Measurements from ENCODE around the gene PACSIN1.
A peak's percentile ranks its signal among the peaks of the same experiment; 100 is the strongest.

The PACSIN1 gene

DNA sequence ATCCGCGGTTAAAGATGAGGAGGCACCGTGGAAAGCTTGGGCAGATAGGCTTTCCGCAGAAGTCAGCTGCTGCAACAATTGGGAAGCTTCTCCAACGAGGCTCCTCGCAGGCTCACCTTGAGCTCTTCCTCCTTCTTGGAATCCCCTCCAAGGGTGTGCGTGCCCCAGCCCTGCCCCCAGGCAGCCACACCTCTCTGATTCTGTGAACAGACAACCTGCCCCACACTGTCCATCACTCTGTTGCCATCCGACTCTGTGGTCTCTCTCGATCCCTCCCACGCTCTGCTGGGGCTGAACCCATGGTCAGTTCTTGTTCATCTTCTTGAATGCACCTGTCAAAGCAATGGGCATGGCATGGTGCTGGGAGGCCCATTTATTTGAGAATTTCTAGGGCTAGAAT is 31.5 kb downstream of the PACSIN1 start:
- peaks cover 24% of the 10 kb centered on the region for H3K9me3 ChIP-seq (ENCODE audit: control insufficient read depth, low read length)
- H3K4me1 ChIP-seq (ENCODE audit: control insufficient read depth, insufficient read depth, low read depth, low read length) = no peaks in the 10 kb centered on the region
- H2AFZ ChIP-seq (ENCODE audit: low read depth, low read length) = no peak overlapping the region
- H3K4ac ChIP-seq (ENCODE audit: low read depth in 1 of 2, low read length in 2 of 2) = no peak overlapping the region
- H3K79me1 ChIP-seq (replicated peaks; ENCODE audit: low read length, poor library complexity, severe bottlenecking) = no peaks in the 10 kb centered on the region
- H3K27ac ChIP-seq (ENCODE audit: low read length, poor library complexity, severe bottlenecking) = no peak overlapping the region
- H3K4me2 ChIP-seq (ENCODE audit: low read length, poor library complexity, severe bottlenecking) = no peak overlapping the region
- H3K14ac ChIP-seq (ENCODE audit: low read length in 2 of 2) = no peak overlapping the region
- no peak overlapping the region for H2BK12ac ChIP-seq (ENCODE audit: low read length in 2 of 2)
- H2BK15ac ChIP-seq (ENCODE audit: low read depth, poor library complexity, severe bottlenecking) = no peak overlapping the region
- no peak overlapping the region for H4K91ac ChIP-seq (ENCODE audit: low read length)
- no peak for DNase-seq
- H3K18ac ChIP-seq (ENCODE audit: low read depth in 1 of 2, low read length in 2 of 2) = no peak overlapping the region
- H3K9ac ChIP-seq (ENCODE audit: low read length) = no peak overlapping the region
- no peak overlapping the region for H3K23ac ChIP-seq (ENCODE audit: low read length in 2 of 2)
- H3K36me3 ChIP-seq (ENCODE audit: control insufficient read depth in 1 of 2, insufficient read depth in 2 of 2, low read depth in 1 of 2, low read length in 2 of 2) = no peaks in the 10 kb centered on the region
- H3K4me3 ChIP-seq (ENCODE audit: insufficient read depth in 1 of 2, low read depth in 1 of 2, low read length in 2 of 2) = no peak overlapping the region
- no peak overlapping the region for H2BK120ac ChIP-seq (ENCODE audit: low read depth, low read length)
- 89% methylated on average over 10 of the region's 10 CpGs for WGBS
- H2BK5ac ChIP-seq (ENCODE audit: low read depth, low read length, poor library complexity, severe bottlenecking) = no peak overlapping the region
- H2AK5ac ChIP-seq (ENCODE audit: low read length, severe bottlenecking) = no peak overlapping the region
- no peak overlapping the region for H4K8ac ChIP-seq (ENCODE audit: low read length)
- peaks cover 14 to 33% of the 10 kb centered on the region in 2 experiments for H3K27me3 ChIP-seq (ENCODE audit: control insufficient read depth in 1 of 2, insufficient read depth in 1 of 2, low read length in 2 of 2)

DNA sequence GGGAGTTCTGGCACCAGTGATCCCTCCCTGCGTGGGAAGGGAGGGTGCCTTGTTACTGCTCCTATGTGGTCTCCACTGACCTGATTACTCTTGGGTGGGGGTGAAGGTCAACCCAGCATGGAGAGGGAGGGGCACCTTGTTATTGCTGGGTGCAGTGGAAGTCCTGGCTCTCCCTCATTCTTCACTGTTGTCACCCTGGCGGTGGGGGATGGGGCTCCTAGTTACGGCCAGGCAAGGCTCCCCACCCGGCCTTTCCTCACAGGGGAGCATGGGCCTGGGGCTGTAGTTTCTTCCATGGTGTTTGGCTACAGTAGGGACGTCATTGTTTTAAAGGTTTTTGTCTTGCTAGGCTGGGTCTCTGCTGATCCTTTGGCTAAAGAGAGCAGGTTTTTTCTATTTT is 40.8 kb downstream of the PACSIN1 start:
- no peak overlapping the region for H3K4ac ChIP-seq (ENCODE audit: low read depth in 1 of 2, low read length in 2 of 2)
- H3K27me3 ChIP-seq (ENCODE audit: control insufficient read depth in 1 of 2, insufficient read depth in 1 of 2, low read length in 2 of 2) = peaks cover 9 to 12% of the 10 kb centered on the region in 2 experiments
- no peak overlapping the region for H3K9ac ChIP-seq (ENCODE audit: low read length)
- peak overlapping the region in 1 of 2 experiments; percentile 92 for H3K23ac ChIP-seq (ENCODE audit: low read length in 2 of 2)
- no peaks in the 10 kb centered on the region for H3K9me3 ChIP-seq (ENCODE audit: control insufficient read depth, low read length)
- H3K79me1 ChIP-seq (replicated peaks; ENCODE audit: low read length, poor library complexity, severe bottlenecking) = no peaks in the 10 kb centered on the region
- no peak overlapping the region for H3K14ac ChIP-seq (ENCODE audit: low read length in 2 of 2)
- no peaks in the 10 kb centered on the region for H3K4me1 ChIP-seq (ENCODE audit: control insufficient read depth, insufficient read depth, low read depth, low read length)
- no peak overlapping the region for H3K18ac ChIP-seq (ENCODE audit: low read depth in 1 of 2, low read length in 2 of 2)
- H2AFZ ChIP-seq (ENCODE audit: low read depth, low read length) = no peak overlapping the region
- no peak overlapping the region for H4K8ac ChIP-seq (ENCODE audit: low read length)
- no peak overlapping the region for H2BK15ac ChIP-seq (ENCODE audit: low read depth, poor library complexity, severe bottlenecking)
- no peak for DNase-seq
- no peak overlapping the region for H2AK5ac ChIP-seq (ENCODE audit: low read length, severe bottlenecking)
- no peak overlapping the region for H3K27ac ChIP-seq (ENCODE audit: low read length, poor library complexity, severe bottlenecking)
- no peak overlapping the region for H2BK5ac ChIP-seq (ENCODE audit: low read depth, low read length, poor library complexity, severe bottlenecking)
- no peak overlapping the region for H2BK12ac ChIP-seq (ENCODE audit: low read length in 2 of 2)
- H2BK120ac ChIP-seq (ENCODE audit: low read depth, low read length) = no peak overlapping the region
- H3K4me3 ChIP-seq (ENCODE audit: insufficient read depth in 1 of 2, low read depth in 1 of 2, low read length in 2 of 2) = no peak overlapping the region
- WGBS = 70% methylated on average over 5 of the region's 5 CpGs
- no peak overlapping the region for H4K91ac ChIP-seq (ENCODE audit: low read length)
- H3K4me2 ChIP-seq (ENCODE audit: low read length, poor library complexity, severe bottlenecking) = no peak overlapping the region
- H3K36me3 ChIP-seq (ENCODE audit: control insufficient read depth in 1 of 2, insufficient read depth in 2 of 2, low read depth in 1 of 2, low read length in 2 of 2) = no peaks in the 10 kb centered on the region

DNA sequence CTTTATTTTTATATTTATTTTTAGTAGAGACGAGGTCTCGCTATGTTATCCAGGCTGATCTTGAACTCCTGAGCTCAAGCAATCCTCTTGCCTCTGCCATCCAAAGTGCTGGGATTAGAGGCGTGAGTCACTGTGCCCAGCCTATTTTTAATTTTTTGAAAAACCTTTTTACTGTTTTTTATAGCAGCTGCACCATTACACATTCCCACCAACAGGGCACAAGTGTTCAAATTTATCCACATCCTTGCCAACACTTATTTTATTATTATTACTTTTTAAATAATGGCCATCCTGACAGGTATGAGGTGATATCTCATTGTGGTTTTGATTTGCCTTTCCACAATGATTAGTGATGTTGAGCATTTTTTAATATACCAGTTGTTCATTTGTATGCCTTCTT is 42.5 kb downstream of the PACSIN1 start:
- Histone ChIP-seq H3K4ac (ENCODE audit: low read depth in 1 of 2, low read length in 2 of 2) (no peak overlapping the region), H2BK15ac (ENCODE audit: low read depth, poor library complexity, severe bottlenecking) (no peak overlapping the region), H3K23ac (ENCODE audit: low read length in 2 of 2) (no peak overlapping the region), H3K14ac (ENCODE audit: low read length in 2 of 2) (no peak overlapping the region), H2BK120ac (ENCODE audit: low read depth, low read length) (no peak overlapping the region), H3K4me3 (ENCODE audit: insufficient read depth in 1 of 2, low read depth in 1 of 2, low read length in 2 of 2) (no peak overlapping the region), H3K4me2 (ENCODE audit: low read length, poor library complexity, severe bottlenecking) (no peak overlapping the region), H4K8ac (ENCODE audit: low read length) (no peak overlapping the region), H3K9me3 (ENCODE audit: control insufficient read depth, low read length) (no peaks in the 10 kb centered on the region), H2BK12ac (ENCODE audit: low read length in 2 of 2) (no peak overlapping the region), H3K9ac (ENCODE audit: low read length) (no peak overlapping the region), H2BK5ac (ENCODE audit: low read depth, low read length, poor library complexity, severe bottlenecking) (no peak overlapping the region), H4K91ac (ENCODE audit: low read length) (no peak overlapping the region), H3K4me1 (ENCODE audit: control insufficient read depth, insufficient read depth, low read depth, low read length) (no peaks in the 10 kb centered on the region), H3K27me3 (ENCODE audit: control insufficient read depth in 1 of 2, insufficient read depth in 1 of 2, low read length in 2 of 2) (peaks cover 10 to 23% of the 10 kb centered on the region in 2 experiments), H3K79me1 (replicated peaks; ENCODE audit: low read length, poor library complexity, severe bottlenecking) (no peaks in the 10 kb centered on the region), H2AK5ac (ENCODE audit: low read length, severe bottlenecking) (no peak overlapping the region), H3K27ac (ENCODE audit: low read length, poor library complexity, severe bottlenecking) (no peak overlapping the region), H3K18ac (ENCODE audit: low read depth in 1 of 2, low read length in 2 of 2) (no peak overlapping the region), H2AFZ (ENCODE audit: low read depth, low read length) (no peak overlapping the region), H3K36me3 (ENCODE audit: control insufficient read depth in 1 of 2, insufficient read depth in 2 of 2, low read depth in 1 of 2, low read length in 2 of 2) (no peaks in the 10 kb centered on the region)
- 96% methylated on average over 3 of the region's 3 CpGs for WGBS
- DNase-seq = peak; percentile 11

GRCh38 chr6:34509782-34510181 is 43.9 kb downstream of the PACSIN1 start:
- Histone ChIP-seq H3K4ac (ENCODE audit: low read depth in 1 of 2, low read length in 2 of 2) (no peak overlapping the region), H4K91ac (ENCODE audit: low read length) (no peak overlapping the region), H4K8ac (ENCODE audit: low read length) (no peak overlapping the region), H3K23ac (ENCODE audit: low read length in 2 of 2) (no peak overlapping the region), H3K9me3 (ENCODE audit: control insufficient read depth, low read length) (no peaks in the 10 kb centered on the region), H2BK5ac (ENCODE audit: low read depth, low read length, poor library complexity, severe bottlenecking) (no peak overlapping the region), H3K27me3 (ENCODE audit: control insufficient read depth in 1 of 2, insufficient read depth in 1 of 2, low read length in 2 of 2) (peaks cover 22 to 36% of the 10 kb centered on the region in 2 experiments), H2BK12ac (ENCODE audit: low read length in 2 of 2) (no peak overlapping the region), H3K9ac (ENCODE audit: low read length) (no peak overlapping the region), H3K27ac (ENCODE audit: low read length, poor library complexity, severe bottlenecking) (no peak overlapping the region), H3K4me2 (ENCODE audit: low read length, poor library complexity, severe bottlenecking) (no peak overlapping the region), H3K14ac (ENCODE audit: low read length in 2 of 2) (no peak overlapping the region), H3K79me1 (replicated peaks; ENCODE audit: low read length, poor library complexity, severe bottlenecking) (no peaks in the 10 kb centered on the region), H3K4me1 (ENCODE audit: control insufficient read depth, insufficient read depth, low read depth, low read length) (peaks cover 4% of the 10 kb centered on the region), H2AFZ (ENCODE audit: low read depth, low read length) (no peak overlapping the region), H3K4me3 (ENCODE audit: insufficient read depth in 1 of 2, low read depth in 1 of 2, low read length in 2 of 2) (no peak overlapping the region), H2BK15ac (ENCODE audit: low read depth, poor library complexity, severe bottlenecking) (no peak overlapping the region), H3K36me3 (ENCODE audit: control insufficient read depth in 1 of 2, insufficient read depth in 2 of 2, low read depth in 1 of 2, low read length in 2 of 2) (no peaks in the 10 kb centered on the region), H2BK120ac (ENCODE audit: low read depth, low read length) (no peak overlapping the region), H2AK5ac (ENCODE audit: low read length, severe bottlenecking) (no peak overlapping the region), H3K18ac (ENCODE audit: low read depth in 1 of 2, low read length in 2 of 2) (no peak overlapping the region)
- no peak for DNase-seq
- 95% methylated on average over 4 of the region's 4 CpGs for WGBS

Measured in mesenchymal stem cell (in vitro differentiated cells and primary cell).